HepG2 (cell line): ENCODE measurements around the gene MIB2. TPM values are rescaled to one million over a fixed set of nuclear protein-coding genes. Genes with fewer than 3 reads are reported as not detected.

Experiments
- ATAC-seq: fragments of 200-7000 bp; cut with Tn5 transposase; 3 replicates; pipeline ENCODE4 v1.9.1; 2020; ENCODE audit warnings: mild to moderate bottlenecking, moderate library complexity
- BruUV-seq: library from RNA; stranded (reverse); fragments of 400-500 nt; replicated peaks from 2 replicates; lab custom pipeline; 2021; lab: Mats Ljungman, UMichigan
- CTCF ChIA-PET: fragments of 300-600 bp; formaldehyde crosslinking; extraction: SDS; loops from one replicate; lab custom pipeline; 2021; ENCODE audit warnings: low total read pairs, inconsistent platforms, low intra/inter-chr PET ratio; lab: Yijun Ruan, JAX
- POLR2A ChIA-PET: fragments of 350-600 bp; sonication (Branson Sonifier 250); formaldehyde crosslinking; loops from one replicate; lab custom pipeline; 2020; ENCODE audit warnings: antibody characterized with exemption, inconsistent platforms; lab: Yijun Ruan, JAX
- DNase-seq: peaks from one replicate; pipeline ENCODE4 v3.0.0-alpha.2; 2015; ENCODE audit warnings: low spot score
- FAIRE-seq: peaks from 3 replicates; lab custom pipeline; 2011; peaks lifted over from hg19 to GRCh38; lab: Jason Lieb, UNC
- H2AFZ ChIP-seq: one replicate; pipeline ENCODE4 v1.6.1; 2011; ENCODE audit warnings: low read length, inconsistent platforms
- H3K27ac ChIP-seq: fragments of 300-600 bp; 3 replicates; pipeline ENCODE4 v1.8.0; 2011; ENCODE audit warnings: mixed run types, mild to moderate bottlenecking, mixed read lengths, low read length, inconsistent platforms; ENCODE audit not compliant: insufficient read depth; ENCODE audit errors: extremely low read length
- H3K27me3 ChIP-seq, 2 experiments: fragments of 200-600 bp in 1 of 2; 2 replicates in 1 of 2; 3 replicates in 1 of 2; pipeline versions ENCODE4 v1.6.0 to v1.8.0; 2011; ENCODE audit warnings: low read length in 2 of 2, mild to moderate bottlenecking in 2 of 2, moderate library complexity in 2 of 2, inconsistent platforms in 1 of 2; ENCODE audit not compliant: insufficient read depth in 2 of 2, control insufficient read depth in 1 of 2
- H3K36me3 ChIP-seq, 2 experiments: fragments of 200-600 bp in 1 of 2; replicated peaks in 1 of 2; 2 replicates in 1 of 2; 3 replicates in 1 of 2; pipeline versions ENCODE4 v1.5.1 to v1.8.0; 2011; ENCODE audit warnings: low read length in 2 of 2, inconsistent platforms in 1 of 2; ENCODE audit not compliant: insufficient read depth in 2 of 2, control insufficient read depth in 1 of 2
- H3K4me1 ChIP-seq: 2 replicates; pipeline ENCODE4 v1.5.1; 2012; ENCODE audit warnings: low read length, inconsistent platforms; ENCODE audit not compliant: insufficient read depth
- H3K4me2 ChIP-seq: 2 replicates; pipeline ENCODE4 v1.6.0; 2011; ENCODE audit warnings: low read depth, low read length, inconsistent platforms
- H3K4me3 ChIP-seq, 3 experiments: fragments of 200-600 bp in 1 of 3; sonication (generic), shearing (Covaris generic) in 1 of 3; replicated peaks in 1 of 3; 2 replicates each; pipeline ENCODE4 v1.5.1; 2011 to 2016; ENCODE audit warnings: low read length in 3 of 3, inconsistent platforms in 2 of 3, low read depth in 2 of 3, mild to moderate bottlenecking in 2 of 3, control low read depth in 1 of 3, mixed read lengths in 1 of 3; ENCODE audit not compliant: insufficient read depth in 1 of 3
- H3K79me2 ChIP-seq: one replicate; pipeline ENCODE4 v1.6.1; 2011; ENCODE audit warnings: low read length, inconsistent platforms; ENCODE audit not compliant: insufficient read depth
- H3K9ac ChIP-seq: 2 replicates; pipeline ENCODE4 v1.6.0; 2011; ENCODE audit warnings: mild to moderate bottlenecking, low read depth, low read length, inconsistent platforms; ENCODE audit not compliant: insufficient read depth
- H3K9me3 ChIP-seq: 2 replicates; pipeline ENCODE4 v1.5.1; 2012; ENCODE audit warnings: mild to moderate bottlenecking, low read length
- H4K20me1 ChIP-seq: 2 replicates; pipeline ENCODE4 v1.6.0; 2011; ENCODE audit warnings: inconsistent platforms, mild to moderate bottlenecking, low read length, moderate library complexity; ENCODE audit not compliant: insufficient read depth
- ATAD3A ChIP-seq: sonication (generic); formaldehyde crosslinking; IDR thresholded peaks from 2 replicates; pipeline ENCODE4 v1.4.0; 2020; ENCODE audit warnings: missing genetic modification reagents
- KMT2B ChIP-seq: IDR thresholded peaks from 2 replicates; pipeline ENCODE4 v1.6.1; 2016; ENCODE audit warnings: missing genetic modification reagents, missing compliant biosample characterization
- PAWR ChIP-seq: sonication (generic); formaldehyde crosslinking; IDR thresholded peaks from 2 replicates; pipeline ENCODE4 v1.4.0; 2020; ENCODE audit warnings: missing genetic modification reagents, mild to moderate bottlenecking, borderline replicate concordance
- SMC3 ChIP-seq: IDR thresholded peaks from 2 replicates; pipeline ENCODE4 v1.6.1; 2011; ENCODE audit warnings: low read length, improper control_type of control experiment
- ZBTB42 ChIP-seq: sonication (generic); formaldehyde crosslinking; IDR thresholded peaks from 2 replicates; pipeline ENCODE4 v1.5.0; 2020; ENCODE audit warnings: mild to moderate bottlenecking, missing genetic modification reagents
- ZNF350 ChIP-seq: sonication (generic); formaldehyde crosslinking; IDR thresholded peaks from 2 replicates; pipeline ENCODE4 v1.4.0; 2020; ENCODE audit warnings: mild to moderate bottlenecking, low read depth, missing genetic modification reagents, borderline replicate concordance
- ZNF512 ChIP-seq: sonication (generic); formaldehyde crosslinking; IDR thresholded peaks from 2 replicates; pipeline ENCODE4 v1.4.0; 2020; ENCODE audit warnings: mild to moderate bottlenecking, missing genetic modification reagents
- ZNF619 ChIP-seq: sonication (generic); formaldehyde crosslinking; IDR thresholded peaks from 2 replicates; pipeline ENCODE4 v1.4.0; 2020; ENCODE audit warnings: mild to moderate bottlenecking, missing genetic modification reagents
- ZNF652 ChIP-seq: IDR thresholded peaks from 2 replicates; pipeline ENCODE4 v1.6.1; 2016; ENCODE audit warnings: low read depth, borderline replicate concordance
- WGBS: methylation state at CpG from one replicate; pipeline ENCODE4 v1.1.6; 2017; ENCODE audit warnings: low lambda C conversion rate; 5-methylcytosine and 5-hydroxymethylcytosine counted together
- in situ Hi-C: cut with HindIII; loops from 2 replicates; pipeline ENCODE4 v1.10.0; 2017; ENCODE audit warnings: low pct_unique_long_range_greater_than_20kb; ENCODE audit not compliant: extremely low pct_ligation_motif_present
- intact Hi-C: fragments of 100-400 bp; cut with micrococcal nuclease; formaldehyde crosslinking; loops from one replicate; pipeline ENCODE4 v1.10.0; 2022; ENCODE audit not compliant: unreplicated experiment
- polyA plus RNA-seq, 8 experiments: library from polyadenylated mRNA; depleted of rRNA in 3 of 8; stranded (reverse) in 7 of 8; unstranded in 1 of 8; fragments of >200 nt; fragmentation: Illumina TruSeq in 4 of 8; extraction: Trizol in 4 of 8; gene quantifications; 2 replicates each; pipeline versions ENCODE4 v1.2.1 to v1.2.3, GENCODE V29; 2011 to 2016; ENCODE audit warnings: low read depth in 4 of 8, missing spikeins in 1 of 8, mixed read lengths in 1 of 8; ENCODE audit not compliant: insufficient read depth in 1 of 8
- total RNA-seq, 5 experiments: library from RNA; depleted of rRNA; stranded (reverse); fragments of >200 nt; fragmentation: Illumina TruSeq; extraction: Trizol; gene quantifications; 2 replicates each; pipeline ENCODE4 v1.2.3, GENCODE V29; 2016; ENCODE audit warnings: low read depth in 1 of 5
- TF ChIP-seq, protein P1 (sequence below): sonication (generic); formaldehyde crosslinking; IDR thresholded peaks from 2 replicates; pipeline ENCODE4 v1.5.0; 2020; ENCODE audit warnings: mild to moderate bottlenecking, missing genetic modification reagents, borderline replicate concordance
- TF ChIP-seq, protein P2 (sequence below): sonication (generic); formaldehyde crosslinking; IDR thresholded peaks from 2 replicates; pipeline ENCODE4 v1.4.0; 2020; ENCODE audit warnings: missing genetic modification reagents

The MIB2 gene
- total and polyA plus RNA-seq, 2 of the 13 experiments (the other 11 are each of a cell fraction or from before 2014, with no cell fraction given) = 19.9 to 30.4 TPM

- ATAC-seq (no peak), FAIRE-seq (no peak), DNase-seq (no peak)
- ChIA-PET POLR2A (interaction anchor here (1.4 kb wide), 1 partner anchor 10 kb away, joined by 13 read pairs; the partner anchor contains the start of gene MIB2), CTCF (no interaction called here)
- Histone ChIP-seq H3K27ac (no peak overlapping the region), H3K27me3 (peaks cover 1 to 9% of the 10 kb centered on the region in 2 experiments; a peak in 2 of 5 replicates), H3K4me1 (peaks cover 37% of the 10 kb centered on the region), H3K9me3 (no peaks in the 10 kb centered on the region), H4K20me1 (no peaks in the 10 kb centered on the region), H3K4me2 (peak overlapping the region; percentile 8; the same call in 1 of the 2 replicates), H3K79me2 (no peaks in the 10 kb centered on the region), H3K4me3 (no peak overlapping the region), H3K36me3 (no peaks in the 10 kb centered on the region), H2AFZ (no peak overlapping the region), H3K9ac (no peak overlapping the region)
- no TSS peak for BruUV-seq
- WGBS = 25% methylated on average over 10 of the region's 15 CpGs
- in situ Hi-C loops = no loop called here
- intact Hi-C loops = no loop called here
- TF ChIP-seq ZNF512 (CRISPR knock-in tag) = no peak
- no peak for TF ChIP-seq ATAD3A (CRISPR knock-in tag)
- no peak for TF ChIP-seq PAWR (CRISPR knock-in tag)
- TF ChIP-seq, protein P1, sequence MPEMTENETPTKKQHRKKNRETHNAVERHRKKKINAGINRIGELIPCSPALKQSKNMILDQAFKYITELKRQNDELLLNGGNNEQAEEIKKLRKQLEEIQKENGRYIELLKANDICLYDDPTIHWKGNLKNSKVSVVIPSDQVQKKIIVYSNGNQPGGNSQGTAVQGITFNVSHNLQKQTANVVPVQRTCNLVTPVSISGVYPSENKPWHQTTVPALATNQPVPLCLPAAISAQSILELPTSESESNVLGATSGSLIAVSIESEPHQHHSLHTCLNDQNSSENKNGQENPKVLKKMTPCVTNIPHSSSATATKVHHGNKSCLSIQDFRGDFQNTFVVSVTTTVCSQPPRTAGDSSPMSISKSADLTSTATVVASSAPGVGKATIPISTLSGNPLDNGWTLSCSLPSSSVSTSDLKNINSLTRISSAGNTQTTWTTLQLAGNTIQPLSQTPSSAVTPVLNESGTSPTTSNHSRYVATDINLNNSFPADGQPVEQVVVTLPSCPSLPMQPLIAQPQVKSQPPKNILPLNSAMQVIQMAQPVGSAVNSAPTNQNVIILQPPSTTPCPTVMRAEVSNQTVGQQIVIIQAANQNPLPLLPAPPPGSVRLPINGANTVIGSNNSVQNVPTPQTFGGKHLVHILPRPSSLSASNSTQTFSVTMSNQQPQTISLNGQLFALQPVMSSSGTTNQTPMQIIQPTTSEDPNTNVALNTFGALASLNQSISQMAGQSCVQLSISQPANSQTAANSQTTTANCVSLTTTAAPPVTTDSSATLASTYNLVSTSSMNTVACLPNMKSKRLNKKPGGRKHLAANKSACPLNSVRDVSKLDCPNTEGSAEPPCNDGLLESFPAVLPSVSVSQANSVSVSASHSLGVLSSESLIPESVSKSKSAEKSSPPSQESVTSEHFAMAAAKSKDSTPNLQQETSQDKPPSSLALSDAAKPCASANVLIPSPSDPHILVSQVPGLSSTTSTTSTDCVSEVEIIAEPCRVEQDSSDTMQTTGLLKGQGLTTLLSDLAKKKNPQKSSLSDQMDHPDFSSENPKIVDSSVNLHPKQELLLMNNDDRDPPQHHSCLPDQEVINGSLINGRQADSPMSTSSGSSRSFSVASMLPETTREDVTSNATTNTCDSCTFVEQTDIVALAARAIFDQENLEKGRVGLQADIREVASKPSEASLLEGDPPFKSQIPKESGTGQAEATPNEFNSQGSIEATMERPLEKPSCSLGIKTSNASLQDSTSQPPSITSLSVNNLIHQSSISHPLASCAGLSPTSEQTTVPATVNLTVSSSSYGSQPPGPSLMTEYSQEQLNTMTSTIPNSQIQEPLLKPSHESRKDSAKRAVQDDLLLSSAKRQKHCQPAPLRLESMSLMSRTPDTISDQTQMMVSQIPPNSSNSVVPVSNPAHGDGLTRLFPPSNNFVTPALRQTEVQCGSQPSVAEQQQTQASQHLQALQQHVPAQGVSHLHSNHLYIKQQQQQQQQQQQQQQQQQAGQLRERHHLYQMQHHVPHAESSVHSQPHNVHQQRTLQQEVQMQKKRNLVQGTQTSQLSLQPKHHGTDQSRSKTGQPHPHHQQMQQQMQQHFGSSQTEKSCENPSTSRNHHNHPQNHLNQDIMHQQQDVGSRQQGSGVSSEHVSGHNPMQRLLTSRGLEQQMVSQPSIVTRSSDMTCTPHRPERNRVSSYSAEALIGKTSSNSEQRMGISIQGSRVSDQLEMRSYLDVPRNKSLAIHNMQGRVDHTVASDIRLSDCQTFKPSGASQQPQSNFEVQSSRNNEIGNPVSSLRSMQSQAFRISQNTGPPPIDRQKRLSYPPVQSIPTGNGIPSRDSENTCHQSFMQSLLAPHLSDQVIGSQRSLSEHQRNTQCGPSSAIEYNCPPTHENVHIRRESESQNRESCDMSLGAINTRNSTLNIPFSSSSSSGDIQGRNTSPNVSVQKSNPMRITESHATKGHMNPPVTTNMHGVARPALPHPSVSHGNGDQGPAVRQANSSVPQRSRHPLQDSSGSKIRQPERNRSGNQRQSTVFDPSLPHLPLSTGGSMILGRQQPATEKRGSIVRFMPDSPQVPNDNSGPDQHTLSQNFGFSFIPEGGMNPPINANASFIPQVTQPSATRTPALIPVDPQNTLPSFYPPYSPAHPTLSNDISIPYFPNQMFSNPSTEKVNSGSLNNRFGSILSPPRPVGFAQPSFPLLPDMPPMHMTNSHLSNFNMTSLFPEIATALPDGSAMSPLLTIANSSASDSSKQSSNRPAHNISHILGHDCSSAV = no peak
- TF ChIP-seq KMT2B (CRISPR knock-in tag) = no peak
- no peak for TF ChIP-seq ZNF619 (CRISPR knock-in tag)
- TF ChIP-seq, protein P2, sequence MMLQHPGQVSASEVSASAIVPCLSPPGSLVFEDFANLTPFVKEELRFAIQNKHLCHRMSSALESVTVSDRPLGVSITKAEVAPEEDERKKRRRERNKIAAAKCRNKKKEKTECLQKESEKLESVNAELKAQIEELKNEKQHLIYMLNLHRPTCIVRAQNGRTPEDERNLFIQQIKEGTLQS (CRISPR knock-in tag) = no peak
- no peak for TF ChIP-seq ZNF652
- no peak for TF ChIP-seq ZNF350 (CRISPR knock-in tag)
- no peak for TF ChIP-seq ZBTB42 (CRISPR knock-in tag)
- no peak for TF ChIP-seq SMC3
Measured at GRCh38 chr1:1604374-1605033, 10.8 kb upstream of the MIB2 start.
